T-helper 2 cell (primary cell): ENCODE data around the gene NLRC3.
A peak's percentile ranks its signal among the peaks of the same experiment; 100 is the strongest.
"Not testable (repeated sequence)": the region's sequence is repeated elsewhere in the genome, so short reads cannot be mapped to it uniquely, and the experiment has no call there.

ENCODE experiments used
- DNase-seq, 5 experiments: peaks; one replicate each; pipeline versions ENCODE4 v3.0.0 to v3.0.0-alpha.2; 2012 to 2022
- total RNA-seq, 2 donors: gene quantifications; one replicate each; lab custom pipeline; 2026; lab: John Stamatoyannopoulos, UW

Gene NLRC3
- 244 to 280 reads per million in 2 donors for total RNA-seq

- peak in 2 of 5 experiments; percentile 62 to 84 for DNase-seq
Observed at GRCh38 chr16:3577302-3577752, at the start of gene NLRC3. TSS of gene NLRC3 (minus strand) at chr16:3577403. CDS start at chr16:3565036, 12,367 bp downstream.

- peak in 2 of 5 experiments; percentile 10 to 92 for DNase-seq
Observed at GRCh38 chr16:3625911-3626732, 48.9 kb upstream of the NLRC3 start.

DNA sequence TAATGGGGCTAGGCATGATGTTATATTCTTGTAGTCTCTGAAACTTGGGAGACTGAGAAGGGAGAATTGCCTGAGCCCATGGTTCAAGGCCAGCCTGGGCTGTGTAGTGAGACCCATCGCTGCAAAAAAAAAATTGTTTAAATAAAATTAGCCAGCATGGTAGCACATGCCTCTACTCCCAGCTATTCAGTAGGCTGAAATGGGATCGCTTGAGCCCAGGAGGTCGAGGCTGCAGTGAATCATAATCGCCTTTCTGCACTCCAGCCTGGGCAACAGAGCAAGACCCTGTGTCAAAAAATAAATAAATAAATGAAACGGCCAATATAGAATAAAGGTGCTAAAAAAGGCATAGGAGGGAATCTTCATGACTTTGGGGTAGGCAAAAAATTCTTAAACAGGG, 48.1 kb upstream of the NLRC3 start:
- DNase-seq, result no peak

DNA sequence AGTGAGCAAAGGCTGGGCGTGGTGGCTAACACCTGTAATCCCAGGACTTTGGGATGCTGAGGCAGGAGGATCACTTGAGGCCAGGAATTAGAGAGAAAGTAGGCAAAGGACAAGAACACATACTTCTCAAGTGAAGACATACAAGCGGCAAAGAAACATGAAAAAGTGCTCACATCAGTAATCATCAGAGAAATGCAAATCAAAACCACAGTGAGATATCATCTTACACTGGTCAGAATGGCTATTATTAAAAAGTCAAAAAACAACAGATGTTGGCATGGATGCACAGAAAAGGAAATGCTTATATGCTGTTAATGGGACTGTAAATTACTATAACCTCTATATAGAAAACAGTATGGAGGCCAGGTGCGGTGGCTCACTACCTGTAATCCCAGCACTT, 46.4 kb upstream of the NLRC3 start:
- DNase-seq, result no peak

GRCh38 chr16:3618769-3619141, 41.6 kb upstream of the NLRC3 start:
- DNase-seq, result no peak

DNA sequence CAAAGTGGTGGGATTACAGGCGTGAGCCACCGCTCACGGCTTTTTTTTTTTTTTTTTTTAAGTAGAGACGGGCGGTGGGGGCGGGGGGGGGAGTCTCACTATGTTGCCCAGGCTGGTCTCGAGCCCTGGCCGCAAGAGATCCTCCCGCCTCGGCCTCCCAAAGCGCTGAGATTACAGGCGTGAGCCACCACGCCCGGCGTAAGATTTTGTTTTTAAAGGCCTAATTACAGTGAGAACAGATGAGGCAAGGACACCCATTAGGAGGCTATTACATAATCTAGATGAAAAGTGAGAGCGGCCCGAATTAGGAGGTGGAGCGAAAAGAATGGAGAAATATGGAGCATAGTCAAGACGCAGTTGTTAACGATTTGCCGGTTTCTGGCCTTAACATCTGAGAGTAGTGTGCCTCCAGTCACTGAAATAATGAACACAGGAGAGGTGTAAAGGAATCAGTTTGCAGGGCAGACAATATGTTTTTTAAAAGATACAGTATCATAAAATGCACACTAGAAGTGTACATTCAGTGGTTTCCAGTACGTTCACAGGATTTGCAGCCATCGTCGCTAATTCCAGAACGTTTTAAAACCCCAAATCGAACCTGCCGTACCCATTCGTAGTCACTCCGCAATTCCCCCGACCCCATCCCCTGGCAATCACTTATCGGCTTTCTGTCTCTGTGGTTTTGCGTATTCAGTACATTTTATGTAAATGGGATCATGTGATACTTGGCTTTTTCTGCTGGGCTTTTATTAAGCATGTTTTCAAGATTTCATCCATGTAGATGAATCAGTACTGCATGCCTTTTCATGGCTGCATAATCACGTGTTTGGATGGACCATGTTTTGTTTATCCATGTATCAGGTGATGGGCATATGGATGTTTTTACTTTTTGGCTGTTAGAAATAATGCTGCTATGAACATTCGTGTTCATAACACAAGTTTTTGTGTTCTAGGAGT, 35.6 kb upstream of the NLRC3 start:
- no peak for DNase-seq

GRCh38 chr16:3611146-3611975, 34.2 kb upstream of the NLRC3 start, which contains the start of gene SLX4:
TSS of gene SLX4 (minus strand) at chr16:3611606. CDS start at chr16:3608964, 2,642 bp downstream.
- DNase-seq, result peak; percentile 80 to 96 (median 89)

- no peak for DNase-seq
Observed at GRCh38 chr16:3610698-3611145, 33.5 kb upstream of the NLRC3 start.

GRCh38 chr16:3609895-3610697, 32.9 kb upstream of the NLRC3 start:
- DNase-seq, result no peak

DNA sequence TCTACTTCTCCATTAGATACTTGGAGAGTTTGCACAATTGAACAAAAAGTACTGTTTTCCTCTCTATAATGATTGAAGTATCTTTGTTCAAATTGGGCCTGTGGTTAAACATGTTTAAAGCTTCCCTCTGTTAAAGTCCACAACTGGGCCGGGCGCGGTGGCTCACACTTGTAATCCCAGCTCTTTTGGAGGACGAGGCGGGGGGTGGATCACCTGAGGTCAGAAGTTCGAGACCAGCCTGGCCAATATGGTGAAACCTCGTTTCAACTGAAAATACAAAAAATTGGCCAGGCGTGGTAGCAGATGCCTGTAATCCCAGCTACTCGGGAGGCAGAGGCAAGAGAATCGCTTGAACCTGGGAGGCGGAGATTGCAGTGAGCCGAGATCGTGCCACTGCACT, 31.8 kb upstream of the NLRC3 start:
- DNase-seq, result not testable (repeated sequence)

GRCh38 chr16:3608069-3608468, 30.9 kb upstream of the NLRC3 start:
- DNase-seq, result no peak

DNA sequence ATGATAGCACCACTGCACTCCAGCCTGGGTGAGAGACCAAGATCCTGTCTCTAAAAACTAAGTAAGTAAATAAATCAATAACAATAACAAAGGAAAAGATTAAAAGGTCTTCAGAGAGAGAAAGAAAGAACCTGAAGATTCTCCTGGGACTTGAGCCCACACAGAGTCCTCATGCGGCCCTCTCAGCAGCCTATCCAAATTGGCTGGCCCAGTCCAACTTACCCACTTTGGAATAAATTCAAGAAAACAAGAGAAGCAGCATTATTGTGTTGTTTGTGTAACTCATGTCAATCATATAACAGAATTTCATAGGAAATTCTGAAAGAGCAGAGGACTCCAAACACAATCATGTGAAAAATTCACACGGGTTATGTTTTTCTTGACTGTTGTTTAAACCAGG, 30.4 kb upstream of the NLRC3 start:
- no peak for DNase-seq

DNA sequence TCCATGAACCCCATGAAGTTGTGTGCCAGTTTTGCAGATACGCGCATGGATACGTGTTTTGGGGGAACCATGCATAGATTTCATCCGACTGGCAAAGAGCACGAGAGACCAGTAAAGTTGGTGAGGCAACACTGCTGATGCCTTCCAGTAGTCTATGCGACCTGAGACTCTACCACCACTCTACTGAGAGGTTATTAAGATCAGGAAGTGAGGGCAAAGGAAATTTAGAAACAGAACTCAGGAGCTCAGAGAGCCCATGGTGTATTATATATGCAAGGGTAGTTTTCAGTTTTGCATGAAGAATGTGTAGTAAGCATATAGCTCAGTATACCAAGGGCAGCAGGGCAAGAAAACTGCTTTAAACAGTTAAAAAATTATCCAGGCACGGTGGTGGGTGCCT, 30.0 kb upstream of the NLRC3 start:
- no peak for DNase-seq

DNA sequence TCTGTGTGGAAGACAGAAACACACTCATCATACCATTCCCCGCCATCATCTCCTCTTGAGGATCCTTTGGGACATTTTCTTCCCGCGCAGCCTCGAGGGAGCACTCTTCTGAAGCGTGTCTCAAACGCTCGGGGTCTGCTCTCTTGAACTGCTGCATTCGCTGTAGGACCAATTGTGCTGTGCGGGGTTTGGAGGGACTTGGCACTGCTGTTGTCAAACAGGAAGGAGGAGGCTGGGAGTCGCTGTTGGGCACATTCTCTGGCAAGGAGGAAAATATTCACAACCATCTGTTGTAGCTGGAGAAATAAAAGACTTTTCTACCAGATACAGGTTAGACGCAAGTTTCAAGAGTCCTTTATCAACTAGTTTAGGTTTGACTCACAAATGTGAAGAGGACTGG, 29.2 kb upstream of the NLRC3 start:
- DNase-seq, result no peak

DNA sequence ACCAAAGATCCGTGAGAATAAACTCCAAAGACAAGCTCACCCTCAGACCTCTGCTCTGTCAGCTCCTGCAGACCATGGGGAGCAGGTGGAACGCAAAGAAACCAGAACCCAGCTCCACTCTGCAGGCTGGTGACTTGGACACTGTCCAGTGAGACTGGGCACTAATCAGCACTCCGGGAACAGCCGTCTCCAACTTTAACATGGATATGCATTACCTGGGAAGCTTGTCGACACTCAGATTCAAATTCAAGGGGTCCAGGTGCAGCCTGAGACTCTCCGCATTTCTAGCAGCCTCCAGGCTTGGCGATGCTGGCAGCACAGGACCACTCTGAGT, 25.1 kb upstream of the NLRC3 start:
- no peak for DNase-seq

- no peak for DNase-seq
Observed at GRCh38 chr16:3601614-3602319, 24.6 kb upstream of the NLRC3 start.

- DNase-seq, result no peak
Observed at GRCh38 chr16:3599922-3600321, 22.7 kb upstream of the NLRC3 start.

DNA sequence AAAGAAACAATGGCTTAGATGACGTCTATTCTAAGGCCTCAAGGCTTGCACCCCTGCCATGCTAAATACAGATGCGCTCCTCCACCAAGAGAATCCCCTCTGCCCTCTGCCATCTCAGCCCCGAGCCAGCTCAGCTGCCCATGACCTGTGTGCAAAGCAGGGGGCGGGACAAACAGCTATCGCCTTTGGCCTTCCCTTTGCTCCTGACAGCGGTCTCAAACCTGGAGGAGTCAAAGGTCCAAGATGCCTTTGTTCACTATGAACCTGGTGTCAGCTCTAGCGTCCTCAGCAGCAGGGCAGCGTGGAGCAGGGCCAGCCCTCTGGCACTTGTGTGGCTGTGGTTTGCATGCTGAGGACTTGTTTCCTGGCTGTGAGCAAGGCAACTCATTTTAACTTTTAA, 21.9 kb upstream of the NLRC3 start:
- DNase-seq, result no peak

DNA sequence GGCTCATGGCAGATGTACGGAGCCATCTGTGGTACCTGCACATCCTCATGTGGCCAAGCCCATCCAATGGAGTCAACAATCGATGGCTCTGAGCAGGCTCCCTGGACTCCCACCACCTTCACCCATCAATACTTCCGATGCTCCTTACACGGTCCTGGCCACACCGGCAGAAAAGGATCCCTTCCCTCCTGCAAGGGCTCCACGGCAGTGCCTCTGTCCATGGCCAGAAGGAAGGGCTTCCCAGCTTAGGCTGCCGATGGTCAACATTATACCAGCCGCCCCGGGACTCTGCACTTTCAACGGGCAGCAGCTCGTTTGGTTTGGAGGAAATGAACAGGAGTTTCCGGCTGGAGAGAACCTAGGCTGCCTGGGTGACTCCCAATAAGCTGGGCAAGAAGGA, 21.0 kb upstream of the NLRC3 start:
- no peak for DNase-seq

- DNase-seq, result no peak
Observed at GRCh38 chr16:3597676-3598075, 20.5 kb upstream of the NLRC3 start.

DNA sequence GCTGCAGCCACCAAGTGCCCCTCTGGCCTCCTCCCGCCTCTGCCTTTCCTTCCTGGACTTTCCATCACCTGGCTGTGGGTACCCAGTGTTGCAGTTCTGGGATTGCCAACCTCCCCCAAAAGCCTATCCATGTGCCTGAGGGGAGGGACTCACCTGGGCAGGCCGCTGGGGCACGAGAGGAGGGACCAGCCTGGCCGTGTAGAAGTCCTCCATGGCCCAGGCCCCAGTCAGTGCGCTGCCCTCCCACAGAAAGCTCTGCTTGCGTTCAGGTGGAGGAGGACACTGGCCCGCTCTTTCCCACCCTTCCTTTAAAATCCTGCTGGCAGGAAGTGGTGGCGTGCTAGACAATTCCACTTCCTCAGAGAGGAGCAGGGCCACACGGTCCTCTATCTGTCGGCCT, 20.0 kb upstream of the NLRC3 start:
- no peak for DNase-seq
